Small intestine (tissue), 7 donors: ENCODE measurements around the gene HGF. TPM values are rescaled to one million over a fixed set of nuclear protein-coding genes. Genes with fewer than 3 reads are reported as not detected.

ENCODE experiments used
- DNase-seq, 2 donors: peaks; one replicate each; pipeline versions ENCODE4 v3.0.0 to v3.0.0-alpha.2; 2013
- FAIRE-seq: peaks from 2 replicates; lab custom pipeline; 2012; peaks lifted over from hg19 to GRCh38; lab: Jason Lieb, UNC
- H3K27ac ChIP-seq, 3 donors: one replicate each; pipeline ENCODE4 v1.5.1; 2013; ENCODE audit warnings: low read length in 2 of 3, mild to moderate bottlenecking in 2 of 3, control low read depth in 1 of 3, inconsistent platforms in 1 of 3, low read depth in 1 of 3, moderate library complexity in 1 of 3
- H3K27me3 ChIP-seq, 3 donors: one replicate each; pipeline ENCODE4 v1.6.1; 2013; ENCODE audit warnings: low read length in 3 of 3, inconsistent platforms in 1 of 3; ENCODE audit not compliant: control insufficient read depth in 3 of 3, insufficient read depth in 3 of 3
- H3K36me3 ChIP-seq, 3 donors: one replicate each; pipeline ENCODE4 v1.6.1; 2013; ENCODE audit warnings: low read length in 3 of 3, inconsistent platforms in 1 of 3, low read depth in 1 of 3, mild to moderate bottlenecking in 1 of 3, moderate library complexity in 1 of 3; ENCODE audit not compliant: control insufficient read depth in 3 of 3, insufficient read depth in 2 of 3
- H3K4me1 ChIP-seq, 3 donors: one replicate each; pipeline ENCODE4 v1.6.1; 2013; ENCODE audit warnings: low read length in 2 of 3, inconsistent platforms in 1 of 3, low read depth in 1 of 3, mild to moderate bottlenecking in 1 of 3, moderate library complexity in 1 of 3; ENCODE audit not compliant: control insufficient read depth in 3 of 3, insufficient read depth in 2 of 3
- H3K4me3 ChIP-seq, 3 donors: one replicate each; pipeline ENCODE4 v1.5.1; 2013; ENCODE audit warnings: low read length in 3 of 3, control low read depth in 1 of 3, inconsistent platforms in 1 of 3, low read depth in 1 of 3, mild to moderate bottlenecking in 1 of 3, moderate library complexity in 1 of 3
- H3K9me3 ChIP-seq, 2 donors: one replicate each; pipeline ENCODE4 v1.6.1; 2013; ENCODE audit warnings: low read depth in 1 of 2, low read length in 1 of 2; ENCODE audit not compliant: control insufficient read depth in 2 of 2, insufficient read depth in 1 of 2
- WGBS, 3 donors: extraction: QIAGEN DNeasy Blood & Tissue Kit; methylation state at CpG; one replicate each; pipeline ENCODE4 v1.1.7; 2013; 5-methylcytosine and 5-hydroxymethylcytosine counted together
- polyA plus RNA-seq, 4 donors: library from polyadenylated mRNA; stranded (reverse) in 3 of 4; unstranded in 1 of 4; fragments of 200-250 nt in 3 of 4; fragments of 120-200 nt in 1 of 4; gene quantifications; one replicate each; pipeline versions ENCODE4 v1.2.1 to v1.2.3, GENCODE V29; 2013
- donor health status: healthy with polysubstance abuse.
- donor health status: control.
- donor health status: control.
- donor health status: Bipolar disorder and iron deficiency.
- donor health status: healthy.

Gene HGF
- polyA plus RNA-seq, 4 donors, result under 0.01 to 1.4 (median 1.2) TPM; not detected in 1

DNA sequence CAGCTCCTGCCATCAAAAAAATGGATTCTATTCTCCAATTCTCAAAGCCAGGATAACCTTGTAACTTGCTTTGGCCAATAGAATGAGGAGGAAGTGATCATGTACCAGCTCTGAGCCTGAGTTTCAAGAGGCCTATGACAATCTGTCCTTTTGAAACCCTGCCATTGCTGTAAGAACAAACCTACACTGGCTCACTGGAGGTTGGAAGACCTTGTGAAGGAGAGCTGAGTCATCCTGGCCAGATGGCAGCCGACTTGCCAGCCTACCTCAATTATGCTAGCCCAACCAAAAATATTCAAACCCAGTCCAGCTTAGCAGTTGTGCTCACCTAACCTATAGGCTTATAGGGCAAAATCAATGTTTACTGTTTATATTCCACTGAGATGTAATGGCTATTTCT is 93.0 kb downstream of the HGF start:
- no peak overlapping the region for H3K27ac ChIP-seq
- no peaks in the 10 kb centered on the region for H3K27me3 ChIP-seq
- H3K9me3 ChIP-seq, result no peaks in the 10 kb centered on the region
- DNase-seq (no peak), FAIRE-seq (no peak)
- H3K4me3 ChIP-seq, result no peak overlapping the region
- H3K4me1 ChIP-seq, result no peaks in the 10 kb centered on the region
- no peaks in the 10 kb centered on the region for H3K36me3 ChIP-seq
- 54 to 79% (median 67%) methylated on average over 1 of the region's 1 CpG for WGBS, 3 donors

DNA sequence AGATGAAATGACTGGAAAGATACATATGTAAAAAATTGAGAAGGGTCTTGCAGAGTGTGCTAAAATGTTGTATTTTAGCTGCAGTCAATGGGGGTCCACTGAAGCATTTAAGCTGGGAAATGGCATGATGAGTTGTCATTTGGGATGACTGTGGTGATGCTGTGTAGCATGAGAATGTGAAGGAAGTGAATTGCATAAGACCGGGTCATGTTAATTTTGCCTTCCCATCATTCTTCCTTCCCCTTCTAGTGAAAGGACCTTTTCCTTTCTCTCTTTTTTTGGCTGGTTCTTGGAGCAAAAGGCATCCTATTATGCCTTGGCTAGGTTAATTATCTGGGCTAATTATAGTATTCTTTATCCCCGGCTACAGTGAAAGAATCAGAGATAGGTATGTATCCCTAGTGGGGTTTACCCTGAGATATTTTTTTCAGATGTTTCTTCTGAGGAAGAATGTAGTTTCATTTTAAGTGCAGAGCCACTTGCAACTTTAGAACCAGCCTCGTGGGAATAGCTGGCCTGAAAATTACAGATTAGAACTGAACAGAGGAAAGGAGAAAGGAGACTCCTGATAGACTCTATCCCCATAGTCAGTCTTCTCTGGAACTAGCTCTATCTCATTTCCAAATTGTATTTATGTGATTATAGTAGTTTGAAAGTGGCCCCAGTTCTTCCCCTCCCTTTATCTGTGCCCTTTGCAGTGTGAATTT is 93.6 kb downstream of the HGF start:
- Histone ChIP-seq H3K4me1 (no peaks in the 10 kb centered on the region), H3K36me3 (no peaks in the 10 kb centered on the region), H3K27ac (no peak overlapping the region), H3K27me3 (no peaks in the 10 kb centered on the region), H3K9me3 (no peaks in the 10 kb centered on the region), H3K4me3 (no peak overlapping the region)
- 52 to 65% (median 61%) methylated on average over 3 of the region's 3 CpGs for WGBS, 3 donors
- no peak for FAIRE-seq
- no peak for DNase-seq

GRCh38 chr7:81674431-81674830 is 95.4 kb downstream of the HGF start:
- Histone ChIP-seq H3K4me1 (no peaks in the 10 kb centered on the region), H3K27ac (no peak overlapping the region), H3K27me3 (no peaks in the 10 kb centered on the region), H3K36me3 (no peaks in the 10 kb centered on the region), H3K4me3 (no peak overlapping the region), H3K9me3 (peaks cover 0 to 1% of the 10 kb centered on the region in 2 donors)
- no peak for DNase-seq
- FAIRE-seq, result no peak
- 51 to 61% (median 54%) methylated on average over 2 of the region's 2 CpGs for WGBS, 3 donors

DNA sequence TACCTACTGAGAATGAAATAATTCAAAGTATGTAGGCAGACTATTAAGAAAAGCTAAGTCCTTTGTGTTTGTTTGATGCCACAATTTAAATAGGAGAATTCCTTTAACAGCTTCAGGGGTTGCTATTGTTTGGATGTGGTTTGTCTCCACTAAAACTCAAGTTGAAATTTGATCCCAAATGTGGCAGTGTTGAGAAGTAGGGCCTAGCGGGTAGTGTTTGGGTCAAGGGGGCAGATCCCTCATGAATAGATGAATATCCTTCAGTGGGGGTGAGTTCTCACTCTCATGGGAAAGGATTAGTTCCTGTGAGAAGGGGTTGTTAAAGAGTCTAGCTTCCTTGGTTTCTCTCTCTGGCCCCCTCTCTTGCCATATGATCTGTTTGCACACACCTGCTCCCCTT is 97.0 kb downstream of the HGF start:
- WGBS, 3 donors, result 81 to 88% (median 85%) methylated on average over 1 of the region's 1 CpG
- Histone ChIP-seq H3K36me3 (no peaks in the 10 kb centered on the region), H3K27me3 (no peaks in the 10 kb centered on the region), H3K9me3 (peaks cover 0 to 3% of the 10 kb centered on the region in 2 donors), H3K27ac (no peak overlapping the region), H3K4me3 (no peak overlapping the region), H3K4me1 (no peaks in the 10 kb centered on the region)
- DNase-seq (no peak), FAIRE-seq (no peak)

- no peak overlapping the region for H3K27ac ChIP-seq
- no peaks in the 10 kb centered on the region for H3K27me3 ChIP-seq
- H3K4me1 ChIP-seq, result no peaks in the 10 kb centered on the region
- H3K9me3 ChIP-seq, result peaks cover 0 to 3% of the 10 kb centered on the region in 2 donors
- no peak overlapping the region for H3K4me3 ChIP-seq
- no peak for DNase-seq
- WGBS, 3 donors, result 28 to 64% (median 44%) methylated on average over 3 of the region's 3 CpGs
- no peaks in the 10 kb centered on the region for H3K36me3 ChIP-seq
- no peak for FAIRE-seq
These were observed 100.3 kb downstream of the HGF start for GRCh38 chr7:81669476-81670105.

- Histone ChIP-seq H3K9me3 (peaks cover 0 to 3% of the 10 kb centered on the region in 2 donors), H3K36me3 (no peaks in the 10 kb centered on the region), H3K4me1 (no peaks in the 10 kb centered on the region), H3K27ac (no peak overlapping the region), H3K27me3 (no peaks in the 10 kb centered on the region), H3K4me3 (no peak overlapping the region)
- no peak for FAIRE-seq
- DNase-seq, result no peak
- WGBS, 3 donors, result 48 to 74% (median 56%) methylated on average over 1 of the region's 1 CpG
These were observed 103.6 kb downstream of the HGF start for GRCh38 chr7:81666209-81666608.

DNA sequence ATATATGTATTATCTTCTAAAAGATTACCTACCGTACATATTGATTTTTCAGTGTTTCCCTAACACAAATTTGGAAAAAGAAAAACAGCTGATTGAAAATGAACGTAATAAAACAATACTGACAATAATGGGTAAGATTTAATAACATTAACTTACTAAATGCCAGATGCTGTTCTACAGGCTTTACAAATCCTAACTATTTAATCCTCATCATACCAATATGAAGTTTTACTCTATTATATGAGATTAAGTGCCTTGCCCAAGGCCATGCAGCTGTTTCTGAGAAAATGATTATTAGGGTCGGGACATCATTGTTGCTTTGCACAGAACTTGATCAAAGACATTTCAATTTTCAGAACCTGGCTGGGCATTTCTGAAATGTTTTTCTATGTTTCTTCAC is 104.6 kb downstream of the HGF start:
- no peaks in the 10 kb centered on the region for H3K27me3 ChIP-seq
- no peak for FAIRE-seq
- no peaks in the 10 kb centered on the region for H3K4me1 ChIP-seq
- H3K36me3 ChIP-seq, result no peaks in the 10 kb centered on the region
- no peak overlapping the region for H3K4me3 ChIP-seq
- WGBS, 3 donors, result 50 to 75% (median 63%) methylated on average over 3 of the region's 3 CpGs
- H3K27ac ChIP-seq, result no peak overlapping the region
- no peak for DNase-seq
- H3K9me3 ChIP-seq, result peaks cover 0 to 3% of the 10 kb centered on the region in 2 donors

- Histone ChIP-seq H3K9me3 (peaks cover 0 to 3% of the 10 kb centered on the region in 2 donors), H3K4me1 (no peaks in the 10 kb centered on the region), H3K4me3 (no peak overlapping the region), H3K27me3 (no peaks in the 10 kb centered on the region), H3K27ac (no peak overlapping the region), H3K36me3 (no peaks in the 10 kb centered on the region)
- no peak for DNase-seq
- WGBS, 3 donors, result 53 to 68% (median 56%) methylated on average over 3 of the region's 3 CpGs
- FAIRE-seq, result no peak
These were observed 105.5 kb downstream of the HGF start for GRCh38 chr7:81664304-81664703.
